Measurements from ENCODE around the gene RBAK.

DNA sequence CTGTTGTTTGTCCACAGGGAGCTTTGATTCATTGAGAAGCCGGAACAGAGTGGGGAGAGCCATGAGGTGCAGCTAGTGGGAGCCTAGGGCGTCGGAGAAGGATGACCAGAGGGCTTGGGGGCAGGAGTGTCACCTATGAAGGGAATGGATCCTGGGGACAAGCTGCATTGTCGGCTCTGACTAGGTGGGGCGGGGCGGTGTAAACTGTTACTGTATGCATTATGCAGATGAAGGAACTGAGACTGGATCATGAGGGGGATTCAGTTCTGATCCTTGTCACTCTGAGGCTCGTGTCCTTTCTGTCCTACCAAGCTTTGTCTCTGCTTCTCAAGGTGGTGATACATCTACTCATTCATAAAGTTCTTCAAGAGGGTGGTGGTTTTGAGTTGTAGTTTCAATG is 46.8 kb upstream of the RBAK start:
- TF ChIP-seq POLR2A (IDR thresholded peaks at IDR 0.05; ENCODE audit: low read length): no peak
- no peak for TF ChIP-seq GATA1 (IDR thresholded peaks at IDR 0.05; ENCODE audit: low read depth, low read length)

All from erythroblast (primary cell).